Ovary (tissue), 9 donors: ENCODE measurements around the gene ERMP1. TPM values are rescaled to one million over a fixed set of nuclear protein-coding genes. Genes with fewer than 3 reads are reported as not detected.
A peak's percentile ranks its signal among the peaks of the same experiment; 100 is the strongest.

Experiments used
- DNase-seq, 5 donors: peaks; one replicate each; pipeline ENCODE4 v3.0.0-alpha.2; 2019 to 2020
- H3K27ac ChIP-seq, 2 donors: fragments of 200-600 bp; one replicate each; pipeline versions ENCODE4 v1.5.1 to v1.8.0; 2019 to 2022
- H3K27me3 ChIP-seq: fragments of 200-600 bp; one replicate; pipeline ENCODE4 v1.8.0; 2022
- H3K36me3 ChIP-seq: fragments of 200-600 bp; sonication (generic); one replicate; pipeline ENCODE4 v1.5.1; 2019
- H3K4me1 ChIP-seq: one replicate; pipeline ENCODE4 v1.8.1; 2013; ENCODE audit warnings: mild to moderate bottlenecking, moderate library complexity; ENCODE audit not compliant: insufficient read depth
- H3K4me3 ChIP-seq: fragments of 200-600 bp; sonication (generic); one replicate; pipeline ENCODE4 v1.5.1; 2017
- H3K9me3 ChIP-seq, 2 donors: fragments of 200-600 bp in 1 of 2; sonication (generic) in 1 of 2; one replicate each; pipeline versions ENCODE4 v1.5.1 to v1.8.1; 2013 to 2019; ENCODE audit warnings: mild to moderate bottlenecking in 1 of 2, moderate library complexity in 1 of 2
- EP300 ChIP-seq: sonication (generic); formaldehyde crosslinking; IDR thresholded peaks from one replicate; pipeline ENCODE4 v1.6.1; 2017; ENCODE audit warnings: antibody characterized with exemption
- POLR2A ChIP-seq: fragments of 450-650 bp; IDR thresholded peaks from one replicate; pipeline ENCODE4 v1.6.1; 2017; ENCODE audit warnings: antibody characterized with exemption, mild to moderate bottlenecking, moderate library complexity
- WGBS, 3 donors: extraction: QIAGEN DNeasy Blood & Tissue Kit in 1 of 3; methylation state at CpG; one replicate each; pipeline versions ENCODE4 v1.1.5 to v1.1.7; 2013 to 2017; 5-methylcytosine and 5-hydroxymethylcytosine counted together
- intact Hi-C, 4 donors: fragments of 100-400 bp; cut with DNase I; formaldehyde crosslinking; loops; one replicate each; pipeline versions ENCODE4 v1.11.0 to v1.15.1; 2022 to 2023
- polyA plus RNA-seq, 2 donors: library from polyadenylated mRNA; stranded (reverse); fragments of 200-250 nt in 1 of 2; fragments of 350-450 nt in 1 of 2; fragmentation: Illumina TruSeq in 1 of 2; extraction: RNeasy Lipid Tissue Mini Kit (QIAGEN cat#74804) in 1 of 2; gene quantifications; one replicate each; pipeline ENCODE4 v1.2.3, GENCODE V29; 2013 to 2014
- total RNA-seq, 7 donors: library from RNA; depleted of rRNA in 2 of 7; stranded (reverse); fragments of >200 nt in 2 of 7; fragmentation: NEBNext Ultra II Directional in 3 of 7; extraction: Animal tissue kit (Norgen Biotek cat#: 25700) in 3 of 7; gene quantifications; one replicate each; pipeline versions ENCODE4 v1.1.0 to v1.2.4, GENCODE V29; 2016 to 2023
- TF ChIP-seq, protein P1 (sequence below), 3 donors: fragments of 450-650 bp in 2 of 3; fragments of 200-600 bp in 1 of 3; IDR thresholded peaks; one replicate each; pipeline versions ENCODE4 v1.5.1 to v1.8.0; 2016 to 2022; ENCODE audit warnings: antibody characterized with exemption in 3 of 3, mild to moderate bottlenecking in 1 of 3
- donor health status: DM: no; HTN: no; CAD: no; lungs with moderate emphysema.
- donor health status: DM: no; HTN: no; CAD: no.
- donor health status: Bipolar disorder and iron deficiency.
- donor health status: DM: yes; HTN: yes; CAD: no.
- donor health status: DM: no; HTN: no; CAD: no.
- donor health status: DM: yes; HTN: yes; CAD: no.

ERMP1 gene
- total and polyA plus RNA-seq, 9 donors = 8.3 to 217 (median 14.8) TPM

DNA sequence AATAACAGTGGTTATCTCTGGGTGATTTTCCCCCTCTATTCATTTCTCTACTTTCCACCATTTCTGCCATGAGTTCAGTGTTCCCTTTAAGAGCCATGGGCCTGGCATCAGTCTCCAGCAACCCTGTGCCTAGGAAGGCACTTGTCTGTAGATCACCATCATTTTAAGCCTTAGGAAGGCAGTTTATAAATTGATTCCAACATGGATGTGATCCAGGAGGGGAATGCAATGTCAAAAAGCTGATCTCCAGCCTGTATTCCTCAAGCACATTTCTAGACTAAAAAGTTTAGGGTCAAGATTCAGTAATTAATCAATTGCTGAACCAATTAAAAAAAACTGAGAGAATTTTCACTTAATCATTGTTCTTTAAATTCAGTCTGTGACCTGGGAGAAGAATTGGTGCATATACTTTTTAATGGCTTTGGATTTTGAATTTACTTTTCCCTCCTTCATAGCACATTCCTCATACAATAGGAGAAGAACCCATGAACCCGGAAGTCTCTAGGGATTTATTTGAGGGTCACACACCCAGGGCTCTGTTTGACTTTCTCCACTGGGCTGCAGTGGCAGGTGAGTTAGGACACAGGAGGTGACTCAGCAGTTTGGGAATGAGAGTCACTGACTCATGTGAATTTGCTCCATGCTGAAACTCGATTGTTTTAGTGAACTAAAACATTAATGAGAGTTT, 6.1 kb upstream of the ERMP1 start:
- peaks cover 2% of the 10 kb centered on the region for H3K4me1 ChIP-seq
- H3K4me3 ChIP-seq = no peak overlapping the region
- H3K9me3 ChIP-seq = no peaks in the 10 kb centered on the region
- H3K27me3 ChIP-seq = no peaks in the 10 kb centered on the region
- H3K36me3 ChIP-seq = no peaks in the 10 kb centered on the region
- H3K27ac ChIP-seq = no peak overlapping the region
- TF ChIP-seq, protein P1, sequence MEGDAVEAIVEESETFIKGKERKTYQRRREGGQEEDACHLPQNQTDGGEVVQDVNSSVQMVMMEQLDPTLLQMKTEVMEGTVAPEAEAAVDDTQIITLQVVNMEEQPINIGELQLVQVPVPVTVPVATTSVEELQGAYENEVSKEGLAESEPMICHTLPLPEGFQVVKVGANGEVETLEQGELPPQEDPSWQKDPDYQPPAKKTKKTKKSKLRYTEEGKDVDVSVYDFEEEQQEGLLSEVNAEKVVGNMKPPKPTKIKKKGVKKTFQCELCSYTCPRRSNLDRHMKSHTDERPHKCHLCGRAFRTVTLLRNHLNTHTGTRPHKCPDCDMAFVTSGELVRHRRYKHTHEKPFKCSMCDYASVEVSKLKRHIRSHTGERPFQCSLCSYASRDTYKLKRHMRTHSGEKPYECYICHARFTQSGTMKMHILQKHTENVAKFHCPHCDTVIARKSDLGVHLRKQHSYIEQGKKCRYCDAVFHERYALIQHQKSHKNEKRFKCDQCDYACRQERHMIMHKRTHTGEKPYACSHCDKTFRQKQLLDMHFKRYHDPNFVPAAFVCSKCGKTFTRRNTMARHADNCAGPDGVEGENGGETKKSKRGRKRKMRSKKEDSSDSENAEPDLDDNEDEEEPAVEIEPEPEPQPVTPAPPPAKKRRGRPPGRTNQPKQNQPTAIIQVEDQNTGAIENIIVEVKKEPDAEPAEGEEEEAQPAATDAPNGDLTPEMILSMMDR (IDR thresholded peaks at IDR 0.05) = no peak
- TF ChIP-seq EP300 (no peak), POLR2A (no peak)
- 58 to 62% (median 59%) methylated on average over 2 of the region's 2 CpGs for WGBS, 3 donors
- intact Hi-C loops = no loop called here
- no peak for DNase-seq

DNA sequence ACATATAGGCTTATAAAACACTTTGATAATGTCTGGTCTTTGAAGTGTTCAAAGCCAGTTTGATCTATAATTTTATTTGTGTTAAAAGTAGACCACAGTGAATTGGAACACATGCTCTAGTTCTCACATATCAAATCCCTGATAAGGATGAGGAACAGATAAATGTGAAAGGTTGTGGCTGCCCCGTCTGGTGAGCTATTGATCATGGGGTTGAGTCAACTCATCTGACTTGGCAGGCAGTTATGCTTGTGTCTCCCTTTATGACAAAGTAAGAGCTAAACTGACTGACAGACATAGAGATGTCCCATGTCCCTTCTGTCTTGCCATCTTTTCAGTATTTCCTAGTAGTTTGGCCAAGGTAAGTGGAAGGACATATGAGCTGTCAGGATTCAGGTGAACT, 2.9 kb upstream of the ERMP1 start:
- DNase-seq = no peak
- Histone ChIP-seq H3K27me3 (no peaks in the 10 kb centered on the region), H3K4me1 (peaks cover 3% of the 10 kb centered on the region), H3K9me3 (no peaks in the 10 kb centered on the region), H3K36me3 (no peaks in the 10 kb centered on the region), H3K4me3 (no peak overlapping the region), H3K27ac (no peak overlapping the region)
- intact Hi-C loops = no loop called here
- TF ChIP-seq, protein P1 (IDR thresholded peaks at IDR 0.05) = no peak
- no peak for TF ChIP-seq POLR2A
- TF ChIP-seq EP300 = no peak
- 94 to 98% (median 97%) methylated on average over 1 of the region's 1 CpG for WGBS, 3 donors

DNA sequence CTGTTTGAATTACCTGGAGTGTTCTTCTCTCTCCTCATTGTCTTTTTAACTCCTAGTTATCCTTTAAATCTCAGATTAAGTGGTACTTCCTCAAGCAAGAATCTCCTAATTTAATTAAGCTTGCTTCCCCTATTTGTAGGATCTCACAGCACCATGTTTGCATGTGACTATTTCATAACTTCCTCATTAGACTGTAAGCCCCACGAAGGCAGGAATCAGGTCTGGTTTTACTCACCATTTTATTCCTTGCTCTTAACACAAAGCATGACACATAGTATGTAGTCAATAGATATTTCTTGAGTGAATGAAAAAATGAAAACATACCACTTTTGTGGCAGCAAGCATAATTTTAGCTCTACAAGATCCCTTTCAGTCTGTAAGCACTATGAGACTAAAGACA, 1.3 kb upstream of the ERMP1 start:
- Histone ChIP-seq H3K27ac (no peak overlapping the region), H3K36me3 (no peaks in the 10 kb centered on the region), H3K27me3 (no peaks in the 10 kb centered on the region), H3K4me3 (no peak overlapping the region), H3K4me1 (peaks cover 4% of the 10 kb centered on the region), H3K9me3 (no peaks in the 10 kb centered on the region)
- WGBS, 3 donors = 83 to 88% (median 88%) methylated on average over 1 of the region's 1 CpG
- intact Hi-C loops = no loop called here
- no peak for DNase-seq
- no peak for TF ChIP-seq POLR2A
- TF ChIP-seq, protein P1 (IDR thresholded peaks at IDR 0.05) = no peak

DNA sequence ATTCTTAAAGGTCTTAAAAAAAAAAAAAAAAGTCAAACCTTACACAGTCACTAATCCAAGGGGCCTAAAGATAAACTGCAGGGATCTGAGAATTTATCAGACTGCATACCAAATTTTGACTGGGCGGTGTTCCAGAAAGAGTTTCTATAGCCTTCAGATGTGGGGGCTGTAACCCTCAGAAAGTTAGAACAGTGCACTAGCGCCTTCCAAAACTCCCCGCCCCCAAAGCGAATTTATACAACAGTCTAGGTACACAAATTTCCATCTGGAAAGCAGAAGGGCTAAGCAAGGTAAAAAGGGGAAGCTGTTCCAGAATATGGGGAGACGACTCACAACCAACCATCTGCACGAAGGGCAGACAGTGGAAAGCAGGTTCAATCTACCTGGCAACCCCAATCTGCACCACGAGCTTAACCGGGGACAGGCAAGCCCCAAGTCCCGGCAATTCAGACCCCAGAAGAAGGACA, 813 bp downstream of the ERMP1 start:
- intact Hi-C loops = no loop called here
- Histone ChIP-seq H3K4me1 (peaks cover 4% of the 10 kb centered on the region), H3K9me3 (no peaks in the 10 kb centered on the region), H3K4me3 (peak overlapping the region; percentile 74), H3K27ac (peak overlapping the region; percentile 49 to 69), H3K27me3 (no peaks in the 10 kb centered on the region), H3K36me3 (no peaks in the 10 kb centered on the region)
- no peak for TF ChIP-seq EP300
- TF ChIP-seq, protein P1 (IDR thresholded peaks at IDR 0.05) = no peak
- TF ChIP-seq POLR2A = no peak
- no peak for DNase-seq
- 1 to 4% (median 1%) methylated on average over 9 of the region's 9 CpGs for WGBS, 3 donors
